GM19463 (cell line): ENCODE measurements around the gene TRIP6.

ENCODE experiments used
- ATAC-seq: cut with Tn5 transposase; IDR thresholded peaks from one replicate; pipeline ENCODE4 v1.9.1; 2021; ENCODE audit warnings: mild to moderate bottlenecking, moderate library complexity; ENCODE audit not compliant: unreplicated experiment

The TRIP6 gene

GRCh38 chr7:100888988-100889750 is 22.0 kb downstream of the TRIP6 start, which contains the start of gene UFSP1:
Gene UFSP1, minus strand, starts transcription at chr7:100889715. Its CDS starts 444 bp downstream, at chr7:100889271.
- ATAC-seq, result peak; percentile 23

GRCh38 chr7:100890653-100891567 is 23.7 kb downstream of the TRIP6 start:
- no peak for ATAC-seq

DNA sequence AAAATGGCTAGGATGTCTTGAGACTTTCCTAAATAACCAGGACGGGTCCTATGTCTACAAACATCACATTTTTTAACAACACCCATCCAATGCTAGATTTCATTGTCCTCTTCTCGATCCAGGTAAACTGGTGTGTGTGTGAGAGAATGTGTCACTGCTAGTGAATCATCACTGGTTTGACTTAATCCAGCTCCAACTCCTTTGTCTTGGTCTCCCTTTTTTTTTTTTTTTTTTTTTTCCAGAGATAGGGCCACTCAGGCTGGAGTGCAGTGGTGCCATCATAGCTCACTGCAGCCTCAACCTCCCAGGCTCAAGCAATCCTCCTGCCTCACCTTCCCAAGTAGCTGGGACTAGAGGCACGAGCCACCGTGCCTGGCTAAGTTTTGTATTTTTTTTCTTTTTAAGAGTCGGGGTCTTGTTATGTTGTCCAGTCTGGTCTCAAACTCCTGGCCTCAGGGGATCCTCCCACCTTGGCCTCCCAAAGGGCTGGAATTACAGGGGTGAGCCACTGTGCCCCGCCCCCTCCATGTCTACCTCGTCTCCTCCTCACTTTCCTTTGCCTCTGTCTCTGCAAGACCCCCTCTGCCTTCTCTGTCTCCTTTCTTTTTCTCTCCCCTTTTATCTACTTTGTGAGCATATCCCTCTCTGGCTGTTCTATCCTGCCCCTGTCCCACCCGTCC is 24.5 kb downstream of the TRIP6 start:
- no peak for ATAC-seq

GRCh38 chr7:100892364-100893317 is 25.5 kb downstream of the TRIP6 start:
- ATAC-seq, result no peak

- no peak for ATAC-seq
Measured at GRCh38 chr7:100893318-100893895, 26.2 kb downstream of the TRIP6 start.

DNA sequence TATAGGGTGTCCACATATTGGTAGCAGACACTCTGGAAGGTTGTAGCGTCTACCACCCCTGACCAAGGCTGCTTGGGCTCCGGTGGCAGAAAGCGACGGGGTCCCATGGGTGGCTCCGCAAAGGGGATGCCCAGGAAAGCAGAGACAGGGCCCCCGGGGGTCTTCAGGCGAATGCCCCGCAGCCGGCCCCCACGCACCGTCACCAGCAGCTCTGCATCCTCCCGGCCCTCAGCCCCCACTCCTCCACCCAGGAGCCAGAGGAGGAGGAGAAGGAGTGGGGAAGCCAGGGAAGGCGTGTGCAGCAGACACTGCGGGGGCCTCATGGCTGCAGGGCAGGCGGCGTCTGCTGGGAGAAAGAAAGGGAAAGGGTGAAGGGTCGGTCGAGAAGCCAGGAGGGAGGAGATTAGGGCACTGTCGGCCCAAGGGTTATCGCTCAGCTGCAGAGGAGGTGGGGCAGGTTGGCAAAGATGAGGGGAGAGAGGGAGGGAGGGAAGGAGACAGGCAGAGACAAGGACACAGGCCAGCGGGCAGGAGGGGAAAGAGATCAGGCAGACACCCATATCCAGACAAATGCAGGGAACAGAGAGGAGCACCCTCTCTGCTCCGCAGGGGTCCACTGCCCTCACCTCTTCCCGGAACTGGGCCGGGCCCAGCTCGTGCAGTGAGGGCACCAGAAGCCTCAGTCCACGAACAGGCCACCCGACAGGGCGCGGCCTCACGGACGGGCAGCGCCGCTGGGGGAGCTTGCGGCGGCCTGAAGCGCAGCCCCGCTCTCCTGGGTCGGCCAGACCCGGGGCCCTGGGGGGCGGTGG is 26.9 kb downstream of the TRIP6 start:
- no peak for ATAC-seq

- no peak for ATAC-seq
Measured at GRCh38 chr7:100894860-100895700, 27.9 kb downstream of the TRIP6 start.

- ATAC-seq, result no peak
Measured at GRCh38 chr7:100895701-100895955, 28.4 kb downstream of the TRIP6 start, which contains the start of gene ACHE. Gene ACHE, minus strand, starts transcription at chr7:100895888. Its CDS starts 1,656 bp downstream, at chr7:100894232.

DNA sequence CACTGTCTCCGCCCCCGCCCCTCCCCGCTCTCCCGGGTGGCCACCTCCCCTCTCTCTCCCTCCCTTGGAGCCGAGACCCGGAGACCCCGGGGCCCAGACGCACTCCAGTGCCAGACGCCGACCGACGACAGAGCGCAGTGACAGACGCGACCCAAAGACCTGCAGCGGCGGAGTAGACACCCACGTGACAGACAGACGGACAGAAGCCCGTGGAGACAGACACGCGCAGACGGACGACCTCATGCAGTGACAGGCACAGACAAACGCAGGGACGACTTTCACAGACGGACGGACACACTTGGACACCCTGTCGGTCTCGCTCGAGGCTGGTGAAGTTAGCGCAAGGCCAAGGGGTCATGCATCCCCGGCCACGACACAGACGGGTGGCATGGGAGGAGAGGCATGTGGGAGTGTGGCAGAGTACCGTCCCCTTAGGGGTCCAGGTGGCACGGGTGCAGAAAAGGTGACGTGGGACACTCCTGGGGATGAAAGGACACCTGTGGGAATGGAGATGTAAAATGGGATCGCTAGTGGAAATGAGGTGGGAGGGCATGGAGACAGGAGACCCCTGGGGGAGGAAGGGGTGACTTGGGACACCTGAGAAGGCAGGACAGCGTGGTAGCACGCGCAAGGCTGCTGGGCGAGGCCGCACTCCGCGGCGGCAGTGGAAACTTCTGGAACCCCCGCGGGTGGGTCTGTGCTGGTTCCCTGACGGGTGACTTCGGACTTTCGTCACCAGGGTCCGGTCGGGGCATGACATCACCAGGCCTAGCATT is 29.0 kb downstream of the TRIP6 start:
- no peak for ATAC-seq

DNA sequence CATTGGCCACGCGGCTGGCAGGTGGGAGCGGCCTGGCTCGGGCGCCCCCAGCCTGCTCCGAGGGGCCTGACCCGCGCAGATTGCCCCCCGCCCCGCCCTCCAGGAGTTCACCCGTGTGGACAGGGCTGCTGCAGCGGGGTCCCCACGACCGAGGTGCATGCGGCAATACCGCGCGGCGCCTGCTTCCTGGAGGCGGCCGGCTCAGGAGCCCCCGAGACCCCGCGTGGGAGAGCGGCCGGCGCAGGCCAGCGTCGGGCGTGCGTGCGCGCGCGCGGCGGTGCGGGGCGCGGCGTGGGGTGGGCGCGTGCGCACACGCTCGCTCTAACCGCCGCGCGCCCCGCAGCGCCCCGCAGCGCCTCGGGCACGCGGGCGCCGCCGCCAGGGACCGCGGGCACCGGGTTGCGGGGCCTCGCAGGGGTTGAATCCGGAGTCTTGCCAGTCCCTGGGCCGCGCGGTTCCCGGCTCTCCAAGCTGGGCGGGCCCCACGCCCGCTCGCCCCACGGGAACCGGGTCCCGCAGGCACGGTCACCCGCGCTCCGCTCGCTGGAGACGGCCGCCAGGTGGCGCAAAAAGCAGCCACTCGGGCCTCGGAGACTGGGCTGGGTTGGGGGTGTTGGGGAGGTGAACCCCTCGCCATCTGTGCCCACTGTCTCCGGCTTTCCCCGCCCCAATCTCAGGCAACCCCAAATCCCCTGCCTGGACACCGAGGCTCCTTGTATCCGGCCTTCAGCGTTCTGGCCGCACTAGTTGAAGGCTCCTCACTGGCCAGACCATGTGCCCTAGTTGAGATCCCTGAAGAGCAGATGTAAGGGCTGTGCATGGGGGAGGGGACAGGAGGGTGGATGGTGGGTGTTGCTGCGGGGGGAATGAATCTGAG is 29.8 kb downstream of the TRIP6 start:
- ATAC-seq, result no peak

DNA sequence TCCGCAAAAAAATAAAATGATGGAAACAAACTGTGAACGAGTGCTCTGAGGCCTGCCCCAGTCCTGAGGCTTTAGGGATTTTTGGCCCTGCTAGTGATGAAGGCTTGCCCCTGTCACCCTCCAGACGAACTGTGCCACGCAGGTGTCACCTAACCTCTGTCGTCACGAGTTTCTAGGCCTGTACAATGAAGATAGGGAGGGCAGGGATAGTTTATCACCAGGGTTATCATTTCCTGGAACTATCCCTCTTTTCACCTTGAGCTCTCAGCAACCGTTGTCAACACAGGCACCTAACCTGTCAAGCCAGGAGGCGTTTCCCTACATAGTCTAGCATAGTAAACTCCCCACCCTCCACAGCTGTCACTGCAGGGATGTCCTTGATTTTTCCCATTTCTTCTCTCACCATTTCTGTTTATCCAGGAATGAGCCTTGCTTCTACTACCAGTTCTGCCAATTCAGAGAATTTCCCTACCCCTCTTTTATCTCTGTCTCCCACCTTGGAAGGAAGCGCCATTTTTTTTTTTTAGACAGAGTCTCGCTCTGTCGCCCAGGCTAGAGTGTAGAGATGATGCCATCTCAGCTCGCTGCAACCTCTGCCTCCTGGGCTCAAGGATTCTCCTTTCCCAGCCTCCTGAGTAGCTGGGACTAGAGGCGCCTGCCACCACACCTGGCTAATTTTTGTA is 30.7 kb downstream of the TRIP6 start:
- no peak for ATAC-seq

DNA sequence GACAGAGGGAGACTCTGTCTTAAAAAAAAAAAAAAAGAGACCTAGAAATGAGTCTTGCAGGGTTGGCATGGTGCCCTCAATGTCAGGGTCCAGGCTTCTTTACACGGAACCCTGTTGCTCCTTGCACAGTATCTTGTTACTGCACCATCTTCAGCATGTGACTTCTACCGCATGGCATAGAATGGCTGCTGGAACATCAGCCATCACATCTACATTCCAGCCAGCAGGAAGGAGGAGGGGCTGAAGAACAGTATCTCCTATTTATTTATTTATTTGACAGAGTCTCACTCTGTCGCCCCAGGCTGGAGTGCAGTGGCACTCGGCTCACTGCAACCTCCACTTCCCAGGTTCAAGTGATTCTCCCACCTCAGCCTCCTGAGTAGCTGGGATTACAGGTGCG is 32.2 kb downstream of the TRIP6 start:
- ATAC-seq, result no peak

GRCh38 chr7:100900978-100901377 is 33.8 kb downstream of the TRIP6 start:
- no peak for ATAC-seq

GRCh38 chr7:100901921-100902332 is 34.7 kb downstream of the TRIP6 start:
- no peak for ATAC-seq

DNA sequence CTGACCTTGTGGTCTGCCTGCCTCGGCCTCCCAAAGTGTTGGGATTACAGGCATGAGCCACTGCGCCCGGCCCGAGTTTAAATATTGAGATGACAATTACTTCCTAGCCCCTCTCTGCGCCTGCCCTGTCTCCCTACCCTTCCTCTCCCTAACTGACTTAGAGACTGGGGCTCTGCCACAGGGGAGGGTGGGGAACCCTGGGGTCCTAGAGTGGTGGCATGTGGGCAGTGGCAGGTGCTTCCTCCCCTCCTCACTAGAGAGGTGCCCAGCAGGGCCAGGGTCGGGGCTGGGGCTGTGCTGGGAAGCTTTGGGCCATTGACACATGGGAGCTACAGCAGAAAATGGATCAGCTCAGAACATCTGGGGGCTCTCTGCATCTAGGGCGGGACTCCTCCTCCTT is 35.5 kb downstream of the TRIP6 start:
- ATAC-seq, result no peak

DNA sequence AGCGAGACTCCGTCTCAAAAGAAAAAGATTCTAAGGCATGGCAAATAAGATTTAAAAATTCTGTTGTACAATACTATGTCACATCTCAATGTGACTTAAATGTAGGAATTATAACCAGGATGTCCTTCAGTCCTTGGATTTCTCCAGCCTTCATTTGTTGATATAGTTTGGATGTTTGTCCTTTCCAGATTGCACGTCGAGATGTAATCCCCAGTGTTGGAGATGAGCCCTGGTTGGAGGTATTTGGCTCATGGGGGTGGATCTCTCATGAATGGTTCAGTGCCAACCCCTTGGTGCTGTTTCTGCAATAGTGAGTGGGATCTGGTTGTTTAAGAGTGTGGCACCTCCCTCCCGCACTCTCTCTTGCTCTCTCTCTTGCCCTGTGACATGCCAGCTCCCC is 41.3 kb downstream of the TRIP6 start:
- no peak for ATAC-seq
